GM18868 (cell line): ENCODE data around the gene YIF1B.
"Not testable (repeated sequence)": the region's sequence is repeated elsewhere in the genome, so short reads cannot be mapped to it uniquely, and the experiment has no call there.

Experiments used
- ATAC-seq: cut with Tn5 transposase; IDR thresholded peaks from one replicate; pipeline ENCODE4 v1.9.1; 2021; ENCODE audit warnings: mild to moderate bottlenecking, moderate library complexity; ENCODE audit not compliant: unreplicated experiment

Gene YIF1B, protein sequence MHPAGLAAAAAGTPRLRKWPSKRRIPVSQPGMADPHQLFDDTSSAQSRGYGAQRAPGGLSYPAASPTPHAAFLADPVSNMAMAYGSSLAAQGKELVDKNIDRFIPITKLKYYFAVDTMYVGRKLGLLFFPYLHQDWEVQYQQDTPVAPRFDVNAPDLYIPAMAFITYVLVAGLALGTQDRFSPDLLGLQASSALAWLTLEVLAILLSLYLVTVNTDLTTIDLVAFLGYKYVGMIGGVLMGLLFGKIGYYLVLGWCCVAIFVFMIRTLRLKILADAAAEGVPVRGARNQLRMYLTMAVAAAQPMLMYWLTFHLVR

DNA sequence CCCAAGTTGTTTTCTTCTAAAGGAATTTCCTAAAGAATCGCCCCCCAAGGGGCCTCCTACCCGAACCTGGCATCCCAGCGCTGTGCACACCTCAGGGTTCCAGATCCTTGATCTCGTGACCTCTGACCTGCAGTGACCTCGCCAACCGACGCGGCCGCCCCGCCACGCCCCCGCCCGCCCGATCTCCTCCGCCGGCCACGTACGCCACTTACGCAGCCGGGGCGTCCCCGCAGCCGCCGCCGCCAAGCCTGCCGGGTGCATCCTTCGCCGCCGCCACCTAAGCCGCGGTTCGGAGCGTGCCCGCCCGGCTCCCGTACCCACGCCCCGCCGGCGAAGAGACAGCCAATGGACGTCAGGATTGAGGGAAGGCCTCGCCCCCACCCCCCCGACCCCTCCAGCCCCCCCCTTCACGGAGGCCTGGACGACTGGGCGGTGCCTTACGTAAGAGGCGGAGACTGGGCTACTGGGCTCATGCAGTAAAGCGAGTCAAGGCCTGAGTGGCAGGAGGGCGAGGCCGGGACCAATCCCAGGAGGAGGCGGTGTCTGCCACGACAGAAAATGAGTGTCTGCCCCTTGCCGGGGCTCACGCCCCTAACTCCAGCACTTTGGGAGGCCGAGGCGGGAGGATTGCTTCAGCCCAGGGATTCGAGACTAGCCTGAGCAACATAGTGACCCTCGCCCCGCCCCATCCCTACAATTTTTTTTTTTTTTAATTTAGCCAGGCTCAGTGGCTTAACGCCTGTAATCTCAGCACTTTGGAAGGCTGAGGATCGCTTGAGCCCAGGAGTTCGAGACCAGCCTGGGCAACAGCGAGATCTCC is at the start of gene YIF1B:
Gene YIF1B, minus strand, starts transcription at position 291 of the 820 bp plus-strand sequence. Its CDS starts 30 bp downstream, at position 261.
- peak; percentile 91 for ATAC-seq

DNA sequence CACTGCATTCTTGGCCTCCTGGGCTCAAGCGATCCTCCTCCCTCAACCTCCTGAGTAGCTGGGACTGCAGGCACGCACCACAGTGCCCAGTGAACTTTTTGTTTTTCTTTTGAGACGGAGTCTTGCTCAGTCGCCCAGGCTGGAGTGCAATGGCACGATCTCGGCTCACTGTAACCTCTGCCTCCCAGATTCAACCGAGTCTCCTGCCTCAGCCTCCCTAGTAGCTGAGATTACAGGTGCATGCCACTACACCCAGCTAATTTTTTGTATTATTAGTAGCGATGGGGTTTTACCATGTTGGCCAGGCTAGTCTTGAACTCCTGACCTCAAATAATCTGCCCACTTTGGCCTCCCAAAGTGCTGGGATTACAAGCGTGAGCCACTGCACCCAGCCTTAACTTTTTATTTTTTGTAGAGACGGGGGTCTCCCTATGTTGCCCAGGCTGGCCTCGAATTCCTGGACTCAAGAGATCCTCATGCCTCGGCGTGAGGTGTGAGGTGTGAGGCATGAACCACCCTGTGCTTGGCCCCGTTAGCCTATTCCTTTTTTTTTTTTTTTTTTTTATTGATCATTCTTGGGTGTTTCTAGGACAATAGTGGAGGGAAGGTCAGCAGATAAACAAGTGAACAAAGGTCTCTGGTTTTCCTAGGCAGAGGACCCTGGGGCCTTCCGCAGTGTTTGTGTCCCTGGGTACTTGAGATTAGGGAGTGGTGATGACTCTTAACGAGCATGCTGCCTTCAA is 47.4 kb upstream of the YIF1B start:
- not testable (repeated sequence) for ATAC-seq

DNA sequence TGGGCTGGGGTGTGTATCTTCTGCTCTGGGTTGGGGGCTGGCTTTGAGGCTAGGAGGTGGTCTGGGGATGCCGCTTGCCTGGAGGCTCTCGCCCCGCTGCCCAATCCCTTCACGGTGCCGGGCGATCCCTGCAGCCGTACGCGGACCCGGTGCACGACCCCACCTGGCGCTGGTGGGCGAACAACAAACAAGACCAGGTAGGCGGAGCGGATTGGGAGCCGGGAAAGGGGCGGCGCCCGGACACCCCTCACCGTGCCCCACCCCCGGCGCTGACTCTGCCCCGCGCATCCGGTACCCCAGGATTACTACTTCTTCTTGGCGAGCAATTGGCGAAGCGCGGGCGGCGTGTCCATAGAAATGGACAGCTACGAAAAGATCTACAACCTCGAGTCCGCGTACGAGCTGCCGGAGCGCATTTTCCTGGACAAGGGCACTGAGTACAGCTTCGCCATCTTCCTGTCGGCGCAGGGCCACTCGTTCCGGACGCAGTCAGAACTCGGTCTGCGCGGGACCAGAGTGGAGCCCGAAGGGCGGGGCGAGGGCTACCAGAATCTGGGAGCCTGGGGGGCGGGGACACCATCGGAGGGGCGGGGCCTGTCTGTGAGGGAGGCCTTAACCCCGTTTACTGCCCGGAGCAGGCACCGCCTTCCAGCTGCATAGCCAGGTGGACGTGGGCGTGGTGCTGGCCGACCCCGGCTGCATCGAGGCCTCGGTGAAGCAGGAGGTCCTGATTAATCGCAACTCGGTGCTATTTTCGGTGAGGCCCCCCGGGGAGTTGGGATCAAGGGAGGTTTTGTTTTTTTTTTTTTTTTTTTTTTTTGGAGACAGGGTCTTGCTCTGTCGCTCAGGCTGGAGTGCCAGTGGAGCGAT is 46.6 kb upstream of the YIF1B start:
- ATAC-seq: no peak

DNA sequence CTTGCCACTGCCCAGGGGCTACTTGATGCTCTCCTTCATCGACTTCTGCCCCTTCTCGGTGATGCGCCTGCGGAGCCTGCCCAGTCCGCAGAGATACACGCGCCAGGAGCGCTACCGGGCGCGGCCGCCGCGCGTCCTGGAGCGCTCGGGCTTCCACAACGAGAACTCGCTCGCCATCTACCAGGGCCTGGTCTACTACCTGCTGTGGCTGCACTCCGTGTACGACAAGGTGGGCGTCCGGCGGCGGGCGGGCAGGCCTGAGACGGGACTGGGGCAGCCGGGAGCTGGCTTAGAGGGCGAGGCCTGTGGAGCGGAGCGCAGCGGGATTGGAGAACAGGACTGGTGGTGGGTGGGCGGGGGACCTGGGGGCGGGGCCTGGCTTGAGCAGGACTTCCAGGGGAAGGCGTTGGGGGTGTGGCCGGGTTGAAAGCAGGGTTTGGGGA is 45.9 kb upstream of the YIF1B start:
- ATAC-seq: no peak

DNA sequence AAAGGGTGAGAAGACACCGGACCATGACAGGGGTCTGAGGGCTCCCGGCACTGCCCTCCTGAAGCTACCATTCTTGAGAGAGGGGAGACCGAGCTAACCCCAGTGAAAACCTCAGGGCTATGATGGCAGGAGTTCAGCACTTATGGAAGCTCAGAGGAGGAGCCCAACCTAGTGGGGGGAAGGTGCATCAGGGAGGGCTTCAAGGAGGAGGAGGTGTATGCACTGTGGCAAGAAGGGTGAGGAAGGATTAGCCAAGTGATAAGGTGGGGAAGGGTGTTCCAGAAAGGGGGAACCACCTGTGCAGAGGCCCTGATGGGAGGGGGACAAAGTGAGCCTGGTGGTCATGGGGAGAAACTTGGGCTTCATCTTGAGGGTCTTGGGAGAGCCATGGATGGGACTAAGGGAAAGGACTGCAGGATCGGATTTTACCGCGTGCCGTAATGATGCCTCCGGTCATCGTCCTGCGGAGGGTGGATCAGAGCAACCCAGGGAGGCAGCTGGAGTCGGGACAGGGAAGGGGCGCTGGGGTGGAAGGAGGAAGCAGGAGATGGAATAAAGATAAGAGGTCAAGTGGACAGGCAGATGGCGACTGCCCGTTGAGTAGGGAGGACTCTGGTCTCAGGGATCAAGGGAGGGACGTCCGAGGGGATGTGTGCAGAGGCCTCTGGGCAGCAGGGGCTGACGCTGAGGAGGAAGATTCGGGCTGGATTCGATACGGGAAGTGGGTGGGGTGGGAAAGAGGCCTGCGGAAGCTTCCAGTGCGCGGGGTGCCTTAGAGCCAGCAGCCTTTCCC is 45.3 kb upstream of the YIF1B start:
- ATAC-seq: no peak

DNA sequence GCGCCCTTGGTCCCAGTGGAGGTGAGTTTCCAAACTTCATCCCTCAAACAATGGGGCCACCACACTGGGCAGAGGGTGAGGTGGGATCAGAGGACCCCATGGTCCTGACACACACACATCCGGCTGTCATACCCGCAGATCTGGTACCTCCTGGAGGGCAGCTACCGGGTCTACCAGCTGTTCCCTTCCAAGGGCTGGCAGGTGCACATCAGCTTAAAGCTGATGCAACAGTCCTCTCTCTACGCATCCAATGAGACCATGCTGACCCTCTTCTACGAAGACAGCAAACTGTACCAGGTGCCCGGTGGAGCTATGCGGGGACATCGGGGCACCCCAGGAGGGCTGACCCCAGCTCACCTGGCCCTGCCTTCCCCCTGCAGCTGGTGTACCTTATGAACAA is 44.6 kb upstream of the YIF1B start:
- ATAC-seq: no peak

DNA sequence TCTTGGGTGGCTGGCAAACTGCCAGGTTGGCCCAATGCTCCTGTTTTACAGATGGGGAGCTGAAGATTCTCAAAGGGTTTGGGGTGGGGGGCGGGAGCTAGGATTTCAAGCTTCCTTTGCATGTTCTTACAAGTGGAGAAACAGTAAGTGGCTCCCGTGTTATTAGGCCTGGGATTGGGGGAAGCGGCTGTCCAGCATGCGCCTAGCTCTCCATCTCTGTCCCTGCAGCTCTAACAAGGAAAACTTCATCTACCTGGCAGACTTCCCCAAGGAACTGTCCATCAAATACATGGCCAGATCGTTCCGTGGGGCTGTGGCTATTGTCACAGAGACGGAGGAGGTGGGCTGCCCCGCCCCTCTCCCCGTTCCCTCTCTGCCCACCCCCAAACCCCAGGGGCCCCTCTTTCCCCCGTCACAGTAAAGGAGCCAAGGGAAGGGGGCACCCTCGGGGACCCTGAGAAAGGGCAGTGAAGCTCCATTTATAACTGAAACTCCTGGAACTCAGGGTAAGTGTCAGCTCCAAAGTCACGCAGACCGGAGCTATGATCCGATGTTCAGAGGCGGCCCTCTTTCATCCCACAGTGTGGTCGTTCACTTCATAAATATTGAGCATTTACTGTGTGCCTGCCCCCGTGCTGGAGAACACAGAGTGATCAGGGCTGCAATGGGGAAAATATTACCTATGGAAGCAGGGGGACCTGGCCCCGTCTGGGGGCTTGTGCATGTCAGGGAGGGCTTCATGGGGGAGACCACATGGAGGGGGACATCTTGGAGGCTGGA is 43.7 kb upstream of the YIF1B start:
- ATAC-seq: no peak

DNA sequence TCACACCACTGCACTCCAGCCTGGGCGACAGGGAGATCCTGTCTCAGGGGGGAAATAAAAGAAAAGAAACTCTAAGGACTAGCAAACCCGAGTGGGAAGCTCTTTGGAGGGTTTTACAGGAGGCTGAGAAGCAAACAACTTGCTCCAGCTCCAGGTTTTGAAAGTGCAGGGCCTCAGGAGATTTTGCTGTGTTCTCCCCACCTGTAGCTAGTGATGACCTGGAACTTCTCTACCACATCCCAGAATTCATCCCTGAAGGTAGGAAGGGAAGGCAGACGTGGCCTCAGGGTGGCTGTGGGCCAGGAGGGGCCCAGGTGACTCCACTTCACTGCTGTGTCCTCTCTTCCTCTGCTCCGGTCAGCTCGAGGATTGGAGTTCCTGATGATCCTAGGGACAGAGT is 42.3 kb upstream of the YIF1B start:
- no peak for ATAC-seq

DNA sequence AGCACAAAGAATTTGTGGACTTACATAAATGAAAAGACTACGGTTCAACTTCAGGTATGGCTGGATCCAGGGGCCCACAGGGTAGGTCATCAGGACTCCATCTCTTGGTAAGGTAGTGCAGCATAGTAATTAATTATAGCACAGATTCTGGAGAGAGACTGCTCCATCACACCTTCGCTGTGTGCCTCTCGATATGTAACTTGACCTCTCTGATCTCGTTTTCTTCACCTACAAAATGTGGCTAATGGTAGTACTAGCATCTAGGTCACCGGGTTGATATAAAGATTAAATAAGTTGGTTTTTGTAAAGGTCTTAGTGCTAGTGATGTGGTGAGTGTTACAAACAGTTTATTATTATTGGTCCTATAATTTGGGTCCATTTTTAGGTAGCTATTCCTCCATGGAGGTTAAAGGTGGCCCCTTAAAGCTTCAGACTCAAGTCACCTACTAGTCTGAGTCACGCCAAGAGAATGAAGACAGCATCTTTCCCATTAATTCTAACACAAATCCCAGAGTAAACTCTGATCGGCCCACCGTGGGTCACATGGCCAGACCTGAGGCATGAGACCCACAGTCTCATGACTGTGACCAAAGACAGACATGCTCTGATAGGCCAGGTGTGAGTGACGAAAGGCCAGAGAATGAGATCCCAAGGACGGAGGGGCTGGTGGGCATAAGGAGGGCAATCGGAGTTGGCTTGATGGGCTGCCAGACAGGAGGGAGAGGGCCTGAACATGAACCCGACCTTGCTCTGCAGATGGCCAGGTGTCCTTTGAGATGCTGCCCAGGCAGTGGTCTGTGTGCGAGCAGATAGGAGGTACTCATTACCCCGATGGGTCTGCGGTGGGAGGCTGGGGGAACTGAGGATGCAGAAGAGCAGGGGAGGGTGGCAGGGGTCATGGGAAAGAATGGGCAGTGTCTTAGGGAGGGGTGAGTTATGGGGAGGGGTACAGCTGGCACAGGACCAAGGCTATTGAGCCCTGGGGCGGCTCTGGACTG is 40.3 kb upstream of the YIF1B start:
- ATAC-seq: no peak

DNA sequence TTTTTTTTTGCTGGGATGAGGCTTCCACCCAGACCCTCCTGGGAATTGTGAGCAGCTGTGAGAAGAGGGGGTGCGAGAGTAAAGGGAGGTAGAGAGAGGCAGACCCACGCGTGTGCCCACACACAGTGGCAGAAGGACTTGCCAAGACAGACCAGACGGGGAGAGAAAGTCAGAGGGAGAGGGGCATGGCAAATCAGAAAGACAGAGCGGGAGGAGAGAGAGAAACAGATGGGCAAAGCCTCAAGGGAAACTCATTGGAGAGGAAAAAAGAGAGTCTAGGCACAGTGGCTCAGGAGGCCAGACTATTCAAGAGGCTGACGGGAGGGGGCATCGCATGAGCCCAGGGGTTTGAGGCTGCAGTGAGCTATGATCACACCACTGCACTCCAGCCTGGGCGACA is 36.9 kb upstream of the YIF1B start:
- no peak for ATAC-seq

DNA sequence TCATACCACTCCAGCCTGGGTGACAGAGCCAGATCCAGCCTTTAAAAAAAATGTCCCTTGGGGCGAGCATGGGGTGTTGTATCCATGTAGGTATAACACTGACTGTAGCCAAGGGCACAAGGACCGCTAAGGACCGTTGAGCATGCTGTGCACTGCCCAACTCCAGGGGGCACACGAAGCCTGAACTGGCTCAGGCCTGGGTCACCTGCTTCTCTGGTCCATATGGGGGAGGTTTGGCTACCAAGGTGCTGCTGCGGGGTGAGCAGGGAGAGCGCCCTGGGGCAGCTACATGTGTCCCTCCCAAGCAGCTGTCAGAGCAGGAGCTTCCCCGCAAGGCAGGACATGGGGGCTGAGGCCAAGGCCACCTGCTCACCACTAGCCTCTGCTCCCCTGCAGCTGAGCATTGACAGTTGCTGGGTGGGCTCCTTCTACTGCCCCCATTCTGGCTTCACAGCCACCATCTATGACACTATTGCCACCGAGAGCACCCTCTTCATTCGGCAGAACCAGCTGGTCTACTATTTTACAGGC is 36.2 kb upstream of the YIF1B start:
- ATAC-seq: no peak

DNA sequence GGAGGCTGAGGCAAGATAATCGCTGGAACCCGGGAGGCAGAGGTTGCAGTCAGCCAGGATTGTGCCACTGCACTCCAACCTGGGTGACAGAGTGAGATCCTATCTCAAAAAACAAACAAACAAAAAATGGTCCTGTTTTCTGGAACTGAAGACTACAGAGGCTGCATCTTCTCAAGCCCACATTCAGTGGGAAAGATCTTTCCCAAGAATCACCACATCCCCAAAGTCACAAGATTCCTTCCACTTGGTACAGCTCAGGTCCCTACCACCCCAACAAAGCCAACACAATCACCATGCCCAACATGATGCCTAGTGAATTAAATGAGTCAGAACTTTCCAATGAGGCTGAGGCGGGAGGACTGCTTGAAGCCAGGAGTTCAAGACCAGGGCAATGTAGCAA is 35.1 kb upstream of the YIF1B start:
- ATAC-seq: no peak

DNA sequence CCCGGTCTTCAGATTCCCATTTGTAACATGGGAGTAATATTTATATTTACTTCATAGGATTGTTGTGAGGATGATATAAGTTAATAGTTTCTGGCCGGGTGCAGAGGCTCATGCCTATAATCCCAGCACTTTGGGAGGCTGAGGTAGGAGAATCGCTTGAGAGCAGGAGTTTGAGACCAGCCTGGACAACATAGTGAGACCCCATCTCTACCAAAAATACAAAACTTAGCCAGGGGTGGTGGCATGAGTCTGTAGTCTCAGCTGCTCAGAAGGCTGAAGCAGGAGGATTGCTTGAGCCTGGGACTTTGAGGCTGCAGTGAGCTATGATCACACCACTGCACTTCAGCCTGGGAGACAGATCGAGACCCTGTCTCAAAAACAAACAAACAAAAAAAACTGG is 31.1 kb upstream of the YIF1B start:
- ATAC-seq: no peak

DNA sequence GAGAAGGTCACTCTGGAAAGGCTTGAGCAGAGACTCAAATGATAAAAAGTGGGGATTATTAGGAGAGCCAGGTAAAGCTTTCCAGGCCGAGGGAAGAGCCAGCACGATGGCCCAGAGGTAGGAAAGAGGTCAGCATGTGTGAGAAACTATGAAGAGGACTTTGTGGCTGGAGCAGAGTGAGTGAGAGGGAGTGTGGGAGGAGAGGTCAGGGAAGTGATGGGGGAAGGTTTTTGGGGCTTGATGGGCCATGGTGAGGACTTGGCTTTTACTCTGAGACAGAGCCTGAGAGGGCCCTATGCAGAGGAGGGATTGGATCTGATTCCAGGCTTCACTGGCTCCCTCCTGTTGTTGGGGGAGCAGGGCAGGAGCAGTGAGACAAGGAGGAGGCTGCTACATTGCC is 25.2 kb upstream of the YIF1B start:
- ATAC-seq: no peak

DNA sequence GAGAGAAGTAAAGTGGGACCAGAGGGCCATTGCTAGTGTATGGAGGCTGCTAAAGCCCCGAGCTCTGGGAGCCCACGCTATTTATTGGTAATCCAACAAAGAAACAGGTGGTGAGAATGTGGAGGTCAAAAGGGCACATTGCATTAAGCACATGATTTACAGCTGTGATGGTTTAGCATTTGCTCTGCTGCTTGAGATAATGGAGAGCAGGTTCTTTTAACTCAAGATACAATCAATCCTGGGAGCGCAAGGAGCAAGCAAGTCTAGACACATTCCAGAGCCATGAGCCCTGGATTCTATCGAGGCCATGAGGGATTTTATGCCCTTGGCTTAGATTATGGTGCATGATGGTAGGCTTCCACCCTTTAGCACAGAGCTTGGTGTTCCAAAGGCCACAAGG is 23.3 kb upstream of the YIF1B start:
- not testable (repeated sequence) for ATAC-seq

DNA sequence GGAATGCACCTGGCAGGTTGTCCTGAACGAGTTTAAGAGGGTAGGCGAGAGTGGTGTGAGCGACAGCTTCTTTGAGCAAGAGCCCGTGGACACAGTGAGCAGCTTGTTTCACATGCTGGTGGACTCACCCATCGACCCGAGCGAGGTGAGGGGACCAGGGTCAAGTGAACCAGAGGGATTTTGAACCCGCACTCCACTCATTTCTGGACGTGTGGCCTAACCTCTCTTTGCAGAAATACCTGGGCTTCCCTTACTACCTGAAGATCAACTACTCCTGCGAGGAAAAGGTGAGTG is 21.6 kb upstream of the YIF1B start:
- no peak for ATAC-seq

DNA sequence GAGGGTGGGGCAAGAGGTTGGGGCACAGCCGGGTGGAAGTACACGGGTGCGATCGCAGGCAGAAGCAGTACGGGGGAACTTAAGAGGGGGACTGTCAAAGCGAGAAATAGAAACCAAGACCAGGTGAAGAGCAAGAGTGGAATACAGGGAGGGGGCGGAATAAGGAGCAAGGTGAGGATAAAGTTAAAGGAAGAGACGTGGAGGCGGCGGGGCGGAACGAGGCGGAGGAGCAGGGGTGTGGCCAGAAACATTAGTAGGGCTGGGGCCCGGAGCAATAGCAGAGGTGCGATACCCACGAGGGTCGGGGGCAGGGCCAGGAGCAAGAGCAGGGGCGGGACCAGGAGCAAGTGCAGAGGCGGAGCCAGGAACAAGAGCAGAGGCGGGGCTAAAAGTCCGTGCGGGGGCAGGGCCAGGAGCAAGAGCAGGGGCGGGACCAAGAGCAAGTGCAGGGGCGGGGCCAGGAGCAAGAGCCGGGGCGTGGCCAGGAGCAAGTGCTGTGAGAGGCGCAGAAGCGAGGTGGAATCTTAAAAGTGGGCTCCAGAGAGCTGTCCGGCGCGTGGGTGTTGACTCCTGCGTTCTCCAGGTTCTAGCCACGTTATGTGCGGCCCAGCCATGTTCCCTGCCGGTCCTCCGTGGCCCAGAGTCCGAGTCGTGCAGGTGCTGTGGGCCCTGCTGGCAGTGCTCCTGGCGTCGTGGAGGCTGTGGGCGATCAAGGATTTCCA is 21.1 kb upstream of the YIF1B start:
- ATAC-seq: peak; percentile 49
